GM21447 (cell line): ENCODE measurements around the gene ZNF236.
"Not testable (repeated sequence)": the region's sequence is repeated elsewhere in the genome, so short reads cannot be mapped to it uniquely, and the experiment has no call there.

Experiments
- ATAC-seq: cut with Tn5 transposase; IDR thresholded peaks from one replicate; pipeline ENCODE4 v1.9.1; 2021; ENCODE audit not compliant: unreplicated experiment

Gene ZNF236

GRCh38 chr18:76985156-76985950 lies 163.0 kb downstream of the ZNF236 start:
- ATAC-seq, result no peak

GRCh38 chr18:76985951-76986236 lies 163.5 kb downstream of the ZNF236 start:
- ATAC-seq, result no peak

DNA sequence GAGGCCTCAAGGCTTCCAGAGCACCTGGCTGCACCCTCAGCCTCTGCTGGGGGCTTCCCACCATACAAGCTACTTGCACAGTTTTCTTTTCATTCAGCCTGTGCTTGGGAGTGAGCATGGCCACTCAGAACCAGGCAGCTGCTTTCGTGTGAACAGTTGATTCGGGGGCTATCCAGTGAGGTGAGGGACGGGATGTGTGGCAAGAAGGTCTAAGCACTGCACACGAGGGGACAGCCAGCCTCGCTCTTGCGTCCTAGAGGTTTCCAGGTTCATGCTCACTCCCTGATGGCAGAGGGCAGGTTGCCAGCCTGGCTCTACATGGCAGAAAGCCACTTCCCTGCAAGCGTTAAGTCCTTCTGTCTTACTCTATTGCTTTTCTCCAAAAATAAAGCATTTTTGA lies 164.0 kb downstream of the ZNF236 start:
- ATAC-seq, result no peak

DNA sequence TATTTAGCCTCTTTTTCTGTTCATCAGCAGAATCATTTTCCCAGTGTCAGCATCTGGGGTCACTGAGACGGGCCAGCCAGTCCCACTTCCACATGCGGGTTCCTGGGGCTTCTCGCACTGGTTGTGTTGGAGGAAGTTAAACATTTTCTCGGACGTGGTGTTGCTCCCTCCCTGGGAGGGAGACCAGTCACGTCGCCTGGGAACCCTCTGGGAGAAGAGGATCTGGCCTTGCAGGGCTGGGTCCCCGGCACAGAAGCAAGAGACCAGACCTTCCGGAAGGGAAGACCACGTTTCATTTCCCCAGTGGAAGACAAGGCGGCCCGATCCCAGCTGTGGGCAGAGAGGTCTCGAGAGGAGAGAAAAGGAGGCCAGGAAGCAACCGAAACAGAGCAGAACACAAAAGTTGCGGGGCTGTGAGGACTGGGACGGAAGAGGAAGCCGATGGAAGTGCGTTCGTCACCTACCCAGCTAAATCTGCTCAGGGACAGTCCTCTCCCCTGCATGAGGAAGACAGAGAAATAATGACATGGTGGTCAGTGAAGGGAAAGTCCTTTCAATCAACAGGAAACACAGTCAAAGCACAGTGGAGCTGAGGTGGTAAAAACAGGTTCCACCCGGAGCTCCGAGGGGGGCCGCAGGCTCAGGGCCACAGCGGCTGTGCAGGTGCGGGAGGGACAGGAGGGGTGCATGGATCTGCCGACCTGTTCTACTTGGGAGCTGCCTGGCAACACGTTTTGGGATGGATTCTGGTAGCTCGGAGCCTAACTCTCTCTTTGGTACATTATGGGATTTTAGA lies 165.9 kb downstream of the ZNF236 start:
- no peak for ATAC-seq

DNA sequence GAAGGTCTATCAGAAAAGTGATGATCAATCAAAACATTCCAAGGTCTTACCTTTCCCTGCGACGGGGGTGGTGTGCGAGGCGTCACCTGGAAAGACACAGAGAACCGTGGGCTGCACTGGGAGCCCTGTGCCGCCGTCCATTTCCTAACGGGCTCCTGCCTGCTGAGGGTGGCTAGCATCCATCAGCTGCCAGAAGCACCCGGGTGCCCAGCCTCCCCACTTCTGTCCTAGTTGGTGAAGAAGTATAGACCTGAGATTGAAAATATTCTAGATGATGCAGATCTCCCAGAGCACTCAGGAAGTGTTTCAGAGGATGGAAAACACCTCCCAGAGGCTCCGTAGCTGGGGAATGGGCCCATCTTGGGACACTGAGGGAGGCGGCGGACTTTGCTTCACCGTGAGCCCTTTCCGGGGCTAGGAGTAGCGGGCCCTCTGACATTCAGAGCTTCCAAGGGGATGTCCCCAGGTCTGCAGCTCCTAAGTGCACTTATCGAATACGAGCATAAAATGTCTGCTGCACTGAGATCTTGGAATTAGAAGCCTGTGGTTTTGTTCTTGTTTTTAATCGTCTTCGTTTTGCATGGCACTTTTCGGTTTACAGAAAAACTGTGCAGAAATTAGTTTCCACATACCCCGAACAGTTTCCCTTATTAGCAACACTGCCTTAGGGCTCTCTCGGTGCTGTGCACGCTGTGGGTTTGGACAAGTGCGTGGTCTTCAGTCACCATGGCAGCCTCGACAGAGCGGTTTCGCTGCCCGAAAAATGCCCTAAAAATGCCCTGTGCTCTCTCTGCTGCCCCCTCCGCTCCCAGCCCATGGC lies 166.7 kb downstream of the ZNF236 start:
- ATAC-seq, result no peak

DNA sequence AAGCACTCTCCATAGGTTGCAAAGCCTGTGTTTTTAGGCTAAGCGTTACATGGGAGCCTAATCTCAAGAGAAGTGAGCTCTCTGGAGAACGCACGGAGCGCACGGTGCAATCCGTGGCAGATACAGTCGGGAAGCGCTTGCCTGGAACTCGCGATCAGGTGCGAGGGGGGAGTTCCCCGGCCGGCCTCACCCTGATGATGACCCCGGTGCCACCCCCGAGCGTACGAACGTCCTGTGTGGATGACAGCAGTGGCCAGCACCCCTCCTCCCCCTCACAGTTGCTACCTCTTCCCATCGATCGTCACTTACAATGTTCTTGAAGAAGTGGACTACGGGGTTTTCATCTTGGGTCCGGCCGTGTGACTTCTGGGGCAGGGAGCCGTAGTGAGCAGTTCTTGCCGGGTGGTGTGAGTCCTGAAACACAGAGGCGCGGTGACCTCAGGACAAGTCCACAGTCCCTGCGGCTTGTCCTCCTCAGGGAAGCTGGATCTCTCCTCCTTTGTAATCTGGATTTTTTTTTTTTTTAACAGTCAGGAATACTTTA lies 167.4 kb downstream of the ZNF236 start:
- no peak for ATAC-seq

DNA sequence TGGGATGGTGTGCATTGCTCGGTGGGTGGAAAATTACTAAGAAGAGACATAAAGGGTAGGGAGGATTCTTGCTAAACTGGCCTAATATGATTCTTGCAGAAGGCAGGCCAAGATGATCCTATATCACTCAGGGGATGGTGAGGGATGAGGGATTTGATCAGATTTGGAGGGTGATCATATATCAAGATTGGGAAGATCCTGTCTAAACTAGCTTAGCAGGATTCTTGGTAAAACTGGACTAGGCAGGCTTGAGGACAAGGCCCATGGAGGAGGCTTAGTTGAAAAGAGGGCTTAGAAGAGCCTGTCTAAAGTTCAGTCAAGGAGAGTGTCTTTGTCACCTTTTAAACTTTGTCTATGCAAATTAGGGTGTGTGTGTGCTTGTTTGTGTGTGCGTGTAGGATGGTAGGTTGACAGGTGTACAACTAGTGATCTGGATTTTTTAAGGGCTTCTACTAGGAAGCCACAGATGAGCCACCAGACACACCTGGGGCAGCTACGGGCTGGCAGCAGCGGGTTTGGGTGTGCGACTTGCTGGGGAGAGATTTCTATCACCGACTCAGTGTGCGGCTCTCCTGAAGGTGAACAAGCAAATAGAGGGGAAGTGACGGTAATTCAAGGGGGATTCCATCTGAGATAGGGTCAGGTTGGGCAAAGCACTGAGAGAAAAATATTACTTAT lies 168.1 kb downstream of the ZNF236 start:
- not testable (repeated sequence) for ATAC-seq

GRCh38 chr18:76991021-76991688 lies 168.8 kb downstream of the ZNF236 start:
- ATAC-seq, result no peak

- no peak for ATAC-seq
Measured at GRCh38 chr18:76992226-76993084, 170.1 kb downstream of the ZNF236 start.

GRCh38 chr18:76993085-76993382 lies 170.7 kb downstream of the ZNF236 start:
- ATAC-seq, result no peak

- no peak for ATAC-seq
Measured at GRCh38 chr18:76993573-76993972, 171.2 kb downstream of the ZNF236 start.

- no peak for ATAC-seq
Measured at GRCh38 chr18:76994086-76994654, 171.8 kb downstream of the ZNF236 start.

GRCh38 chr18:76995896-76996295 lies 173.5 kb downstream of the ZNF236 start:
- ATAC-seq, result no peak

DNA sequence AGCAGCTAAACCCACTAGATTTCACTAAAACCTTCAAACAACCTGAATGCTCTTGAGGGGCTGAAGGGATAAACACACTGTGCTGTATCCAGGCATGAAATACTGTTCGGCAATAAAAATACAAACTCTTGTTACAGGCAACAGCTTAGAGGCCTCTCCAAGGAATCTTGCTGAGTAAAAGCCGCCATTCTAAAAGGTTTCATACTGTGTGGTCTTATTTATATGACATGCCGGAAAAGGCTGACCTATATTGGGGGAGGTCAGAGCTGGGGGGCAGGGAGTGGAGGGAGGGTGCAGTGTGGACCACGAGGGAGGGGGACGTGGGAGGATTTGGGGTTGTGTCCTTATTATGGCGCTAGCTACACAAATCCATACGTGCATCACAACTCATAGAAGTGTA lies 174.1 kb downstream of the ZNF236 start:
- no peak for ATAC-seq

DNA sequence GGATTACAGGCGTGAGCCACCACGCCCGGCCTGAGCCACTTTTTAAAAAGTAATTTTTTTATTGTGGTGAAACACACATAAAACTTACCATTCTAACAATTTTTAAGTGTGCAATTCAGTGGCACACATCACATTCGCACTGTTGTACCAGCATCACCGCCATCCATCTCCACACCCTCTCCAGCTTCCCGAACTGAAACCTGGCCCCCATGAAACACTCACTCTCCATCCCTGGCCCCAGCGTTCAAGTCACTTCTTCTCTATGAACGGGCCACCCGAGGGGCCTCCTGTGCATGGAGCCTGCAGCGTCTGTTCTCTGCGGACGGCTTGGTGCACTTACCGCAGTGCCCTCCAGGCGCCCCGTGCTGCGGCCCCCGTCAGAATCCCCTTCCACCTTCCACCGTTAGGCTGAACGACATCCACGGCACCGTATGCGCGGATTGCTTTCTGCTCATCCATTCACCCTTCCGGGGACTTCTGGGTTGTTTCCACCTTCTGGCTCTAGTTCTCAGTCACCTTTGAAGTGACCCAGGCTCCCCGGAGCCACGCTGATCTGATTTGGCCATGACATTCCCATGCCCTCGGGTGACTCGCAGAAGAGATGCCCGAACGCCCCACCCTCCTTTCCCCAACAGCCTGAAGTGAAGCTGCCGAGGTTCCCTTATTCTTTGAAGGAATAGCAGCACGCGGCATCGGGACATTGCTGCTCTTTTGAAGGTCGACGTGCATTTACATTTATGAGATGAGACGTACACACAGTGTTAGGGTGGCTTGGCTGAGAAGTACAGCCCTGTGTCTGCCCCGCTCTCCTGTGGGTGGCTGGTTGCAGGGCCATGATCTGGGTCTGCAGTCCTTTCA lies 175.8 kb downstream of the ZNF236 start:
- ATAC-seq, result no peak

GRCh38 chr18:76999077-76999476 lies 176.7 kb downstream of the ZNF236 start:
- ATAC-seq, result no peak

DNA sequence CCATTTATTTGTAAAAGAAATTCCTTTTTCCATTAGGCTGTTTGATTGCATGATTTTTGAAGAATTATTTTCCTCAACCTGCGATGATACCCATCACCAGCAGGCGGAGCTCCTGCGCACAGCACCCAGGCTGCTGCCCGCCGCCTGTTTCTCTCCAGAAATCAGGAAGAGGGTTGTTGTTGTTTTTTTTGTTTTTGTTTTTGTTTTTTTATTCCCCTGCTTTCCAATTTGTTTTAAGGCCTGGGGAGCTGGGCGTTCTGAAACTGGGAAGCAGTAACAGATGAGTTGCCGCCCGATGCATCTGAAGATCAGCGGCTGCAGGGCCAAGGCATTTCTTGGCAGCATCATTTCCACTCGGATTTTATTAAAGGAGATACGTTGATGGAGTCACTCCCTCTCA lies 178.2 kb downstream of the ZNF236 start:
- no peak for ATAC-seq

DNA sequence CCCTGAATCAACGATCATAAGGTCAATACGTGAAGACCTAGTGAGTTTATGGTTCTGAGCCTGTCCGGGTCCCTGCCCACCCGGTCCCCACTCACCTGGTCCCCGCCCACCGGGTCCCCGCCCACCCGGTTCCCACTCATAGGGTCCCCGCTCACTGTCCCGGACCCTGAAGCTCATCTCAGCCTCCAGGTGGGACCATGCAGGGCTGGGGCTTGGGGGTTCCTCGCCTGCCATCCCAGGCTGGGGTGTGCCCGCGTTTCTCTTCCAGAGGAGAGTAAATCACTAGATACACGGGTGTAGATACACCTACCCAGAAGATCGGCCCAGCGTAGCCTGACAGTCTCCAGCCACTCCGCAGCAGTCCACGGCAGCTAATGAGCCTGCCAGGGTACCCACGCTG lies 178.7 kb downstream of the ZNF236 start:
- ATAC-seq, result no peak
